Measurements from ENCODE around the gene OSBPL1A.

The OSBPL1A gene

DNA sequence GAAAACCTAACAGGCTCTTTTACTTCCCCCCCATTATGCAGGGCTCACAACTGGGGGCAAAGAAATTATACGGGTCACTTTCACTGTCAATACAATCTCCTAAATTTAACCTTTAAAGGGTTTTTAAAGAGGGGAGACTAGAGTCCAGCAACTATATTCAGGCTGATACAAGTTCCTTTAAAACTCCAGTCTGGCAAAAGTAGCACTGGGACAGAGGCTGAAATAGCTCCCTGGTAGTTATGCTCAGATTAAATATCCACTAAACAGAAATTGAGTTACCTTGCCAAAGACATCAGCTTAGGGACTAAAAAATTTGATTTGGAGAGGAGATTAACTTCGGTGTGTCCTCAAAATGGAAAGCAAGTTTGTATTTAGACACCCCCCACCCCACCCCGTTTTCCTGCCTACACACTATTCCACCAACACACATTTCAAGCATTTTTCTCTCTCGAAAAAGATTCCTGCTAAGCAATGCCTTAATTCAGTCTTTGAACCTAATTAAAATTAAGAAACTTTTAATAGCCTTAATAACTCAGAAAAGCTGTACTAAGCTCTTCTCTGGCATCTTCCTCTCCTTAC is 127.2 kb downstream of the OSBPL1A start:
- ChIA-PET CTCF (no interaction called here), POLR2A (interaction anchor here (1.1 kb wide), 1 partner anchor 132 kb away, joined by 5 read pairs; the partner anchor contains the start of gene CABYR)
- no peak for DNase-seq (ENCODE audit: extremely low spot score)
- TF ChIP-seq HDGF (IDR thresholded peaks at IDR 0.05; ENCODE audit: borderline replicate concordance) (no peak), CTBP1 (IDR thresholded peaks at IDR 0.05; ENCODE audit: borderline replicate concordance) (no peak), LEF1 (IDR thresholded peaks at IDR 0.05; ENCODE audit: borderline replicate concordance) (no peak), SP1 (IDR thresholded peaks at IDR 0.05) (no peak), L3MBTL2 (conservative IDR thresholded peaks at IDR 0.05) (no peak), FOXM1 (IDR thresholded peaks at IDR 0.05; ENCODE audit: borderline replicate concordance) (no peak), FOXK2 (IDR thresholded peaks at IDR 0.05) (no peak), PKNOX1 (IDR thresholded peaks at IDR 0.05) (no peak), BHLHE40 (IDR thresholded peaks at IDR 0.05; ENCODE audit: borderline replicate concordance) (no peak), TARDBP (IDR thresholded peaks at IDR 0.05) (no peak), ARNT (IDR thresholded peaks at IDR 0.05) (no peak)

- ChIA-PET CTCF (interaction anchor here (0.6 kb wide), 1 partner anchor 49 kb away, joined by 3 read pairs; no protein-coding TSS in a partner anchor), POLR2A (no interaction called here)
- TF ChIP-seq SUZ12 (IDR thresholded peaks at IDR 0.05), result no peak
- no peak for TF ChIP-seq FOXK2 (IDR thresholded peaks at IDR 0.05)
- no peak for TF ChIP-seq NFRKB (IDR thresholded peaks at IDR 0.05)
- no peak for TF ChIP-seq HDGF (IDR thresholded peaks at IDR 0.05; ENCODE audit: borderline replicate concordance)
- TF ChIP-seq SP1 (IDR thresholded peaks at IDR 0.05), result no peak
- TF ChIP-seq ARNT (IDR thresholded peaks at IDR 0.05), result no peak
- no peak for TF ChIP-seq CTBP1 (IDR thresholded peaks at IDR 0.05; ENCODE audit: borderline replicate concordance)
- no peak for DNase-seq (ENCODE audit: extremely low spot score)
Measured at GRCh38 chr18:24268784-24269550, 128.7 kb downstream of the OSBPL1A start.

DNA sequence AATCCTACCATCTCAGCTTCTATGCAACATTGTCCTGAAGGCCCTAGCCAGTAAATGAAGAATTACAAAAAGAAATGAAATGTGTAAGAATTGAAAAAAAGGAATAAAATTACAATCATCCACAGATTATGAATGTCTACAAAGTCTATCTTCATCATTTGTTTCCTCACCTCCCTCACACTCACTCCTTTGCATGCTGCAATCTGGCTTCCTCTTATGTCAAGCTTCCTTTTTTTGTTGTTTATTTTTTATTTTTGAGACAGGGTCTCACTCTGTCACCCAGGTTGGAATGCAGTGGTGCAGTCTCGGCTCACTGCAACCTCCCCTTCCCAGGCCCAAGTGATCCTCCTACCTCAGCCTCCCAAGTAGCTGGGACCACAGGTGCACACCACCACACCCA is 129.7 kb downstream of the OSBPL1A start:
- ChIA-PET CTCF (interaction anchor here (0.7 kb wide), 1 partner anchor 276 kb away, joined by 4 read pairs; no protein-coding TSS in a partner anchor), POLR2A (no interaction called here)
- no peak for DNase-seq (ENCODE audit: extremely low spot score)
- TF ChIP-seq CTBP1 (IDR thresholded peaks at IDR 0.05; ENCODE audit: borderline replicate concordance), result no peak

GRCh38 chr18:24266131-24266530 is 131.5 kb downstream of the OSBPL1A start:
- POLR2A ChIA-PET, result no interaction called here
- CTCF ChIA-PET, result no interaction called here
- no peak for DNase-seq (ENCODE audit: extremely low spot score)
- no peak for TF ChIP-seq L3MBTL2 (conservative IDR thresholded peaks at IDR 0.05)
- no peak for TF ChIP-seq ZNF384 (IDR thresholded peaks at IDR 0.05)
- no peak for TF ChIP-seq CTBP1 (IDR thresholded peaks at IDR 0.05; ENCODE audit: borderline replicate concordance)
- TF ChIP-seq TARDBP (IDR thresholded peaks at IDR 0.05), result no peak
- no peak for TF ChIP-seq LEF1 (IDR thresholded peaks at IDR 0.05; ENCODE audit: borderline replicate concordance)
- no peak for TF ChIP-seq BHLHE40 (IDR thresholded peaks at IDR 0.05; ENCODE audit: borderline replicate concordance)
- TF ChIP-seq SUZ12 (IDR thresholded peaks at IDR 0.05), result no peak

DNA sequence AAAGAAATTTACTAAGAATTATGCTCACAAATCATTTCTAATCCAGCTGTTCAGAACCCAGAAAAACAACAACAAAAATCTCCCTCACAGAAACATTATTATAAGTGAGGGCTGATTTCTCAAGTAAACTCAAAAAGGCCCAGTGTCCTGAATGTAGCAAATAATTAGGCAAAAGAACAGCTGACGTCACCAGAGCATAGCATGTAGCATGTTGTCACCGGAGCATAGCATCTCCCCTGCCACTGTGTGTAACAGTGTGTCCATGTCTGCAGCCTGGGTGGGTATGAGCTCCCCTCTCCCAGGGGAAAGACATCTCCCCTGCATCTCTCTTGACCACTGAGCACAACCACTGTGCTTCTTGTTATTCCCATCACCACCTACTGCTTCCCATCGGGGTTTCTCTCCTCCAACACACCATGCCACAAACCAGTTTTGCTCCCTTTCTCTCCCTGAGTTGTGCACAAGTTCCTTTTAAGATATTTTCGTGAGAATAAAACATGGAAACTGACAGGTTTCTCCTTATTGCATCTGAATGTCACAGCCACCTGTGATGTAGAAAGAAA is 132.0 kb downstream of the OSBPL1A start:
- DNase-seq (ENCODE audit: extremely low spot score), result no peak
- TF ChIP-seq SUZ12 (IDR thresholded peaks at IDR 0.05) (no peak), FOXK2 (IDR thresholded peaks at IDR 0.05) (no peak), ARNT (IDR thresholded peaks at IDR 0.05) (no peak), FOXM1 (IDR thresholded peaks at IDR 0.05; ENCODE audit: borderline replicate concordance) (no peak), TARDBP (IDR thresholded peaks at IDR 0.05) (no peak), NFRKB (IDR thresholded peaks at IDR 0.05) (no peak), HDGF (IDR thresholded peaks at IDR 0.05; ENCODE audit: borderline replicate concordance) (no peak), L3MBTL2 (conservative IDR thresholded peaks at IDR 0.05) (no peak)
- CTCF ChIA-PET, result no interaction called here
- POLR2A ChIA-PET, result no interaction called here

GRCh38 chr18:24263050-24263449 is 134.6 kb downstream of the OSBPL1A start:
- CTCF ChIA-PET, result interaction anchor here (1.1 kb wide), 1 partner anchor 86 kb away, joined by 5 read pairs; no protein-coding TSS in a partner anchor
- TF ChIP-seq BHLHE40 (IDR thresholded peaks at IDR 0.05; ENCODE audit: borderline replicate concordance) (no peak), L3MBTL2 (conservative IDR thresholded peaks at IDR 0.05) (no peak), ELF4 (IDR thresholded peaks at IDR 0.05) (no peak), LEF1 (IDR thresholded peaks at IDR 0.05; ENCODE audit: borderline replicate concordance) (no peak), SP1 (IDR thresholded peaks at IDR 0.05) (no peak), PKNOX1 (IDR thresholded peaks at IDR 0.05) (no peak), FOXM1 (IDR thresholded peaks at IDR 0.05; ENCODE audit: borderline replicate concordance) (no peak), CTBP1 (IDR thresholded peaks at IDR 0.05; ENCODE audit: borderline replicate concordance) (no peak), TARDBP (IDR thresholded peaks at IDR 0.05) (no peak), FOXK2 (IDR thresholded peaks at IDR 0.05) (no peak), FOXA1 (IDR thresholded peaks at IDR 0.05) (no peak), NFRKB (IDR thresholded peaks at IDR 0.05) (no peak), SUZ12 (IDR thresholded peaks at IDR 0.05) (no peak), HDGF (IDR thresholded peaks at IDR 0.05; ENCODE audit: borderline replicate concordance) (no peak), ZNF384 (IDR thresholded peaks at IDR 0.05) (no peak), ARNT (IDR thresholded peaks at IDR 0.05) (no peak)
- DNase-seq (ENCODE audit: extremely low spot score), result no peak
- POLR2A ChIA-PET, result interaction anchor here (1.0 kb wide), 1 partner anchor 9 kb away, joined by 4 read pairs; no protein-coding TSS in a partner anchor
